SH-SY5Y (cell line): ENCODE data around the gene SLC8A1.

Experiments
- GATA2 ChIP-seq: IDR thresholded peaks from 2 replicates; pipeline ENCODE4 v1.6.1; 2011; ENCODE audit warnings: mild to moderate bottlenecking, low read depth, low read length
- GATA3 ChIP-seq: IDR thresholded peaks from 2 replicates; pipeline ENCODE4 v1.6.1; 2011; ENCODE audit warnings: low read depth, mild to moderate bottlenecking, low read length, moderate library complexity

GRCh38 chr2:40329739-40330030 is 122.2 kb downstream of the SLC8A1 start:
- TF ChIP-seq GATA3 (no peak), GATA2 (no peak)
